Stromal cell of bone marrow (primary cell): ENCODE measurements around the gene PTPRCAP.

Source experiments
- DNase-seq: peaks from one replicate; pipeline ENCODE4 v3.0.0-alpha.2; 2012; ENCODE audit warnings: low read depth

The PTPRCAP gene

GRCh38 chr11:67423891-67424613 is 13.4 kb downstream of the PTPRCAP start:
- DNase-seq, result no peak

DNA sequence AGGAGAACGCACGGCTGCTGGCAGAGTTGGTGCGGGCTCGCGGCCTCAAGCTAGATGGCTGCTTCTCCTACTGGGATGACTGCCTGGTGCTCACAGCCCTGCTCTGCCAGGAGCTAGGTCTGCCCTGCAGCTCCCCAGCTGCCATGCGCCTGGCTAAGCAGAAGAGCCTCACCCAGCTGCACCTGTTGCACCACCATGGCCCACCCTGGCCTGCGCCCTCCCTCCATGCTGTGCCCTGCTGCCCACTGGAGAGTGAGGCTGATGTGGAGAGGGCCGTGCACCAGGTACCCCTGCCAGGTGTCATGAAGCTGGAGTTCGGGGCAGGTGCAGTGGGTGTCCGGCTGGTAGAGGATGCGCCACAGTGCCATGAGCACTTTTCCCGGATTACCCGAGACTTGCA is 14.0 kb downstream of the PTPRCAP start:
- DNase-seq, result no peak

DNA sequence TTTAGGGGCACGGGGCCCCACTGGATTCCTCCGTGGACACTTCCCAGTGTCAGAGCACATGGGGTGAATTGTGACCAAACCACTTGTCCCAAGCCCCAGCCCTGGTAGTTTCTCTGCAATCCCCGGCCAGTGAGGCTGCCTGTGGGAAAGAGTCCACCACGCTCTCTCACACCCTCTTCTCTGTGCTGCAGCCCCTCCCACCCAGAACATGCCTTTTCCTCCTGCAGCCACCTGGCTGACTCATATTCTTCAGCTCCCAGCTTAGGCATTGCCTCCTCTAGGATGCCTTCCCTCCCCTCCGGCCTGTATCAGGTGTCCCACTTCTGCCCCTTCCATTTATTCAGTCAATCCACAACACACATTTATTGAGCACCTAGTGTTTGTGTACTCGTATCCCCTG is 14.6 kb downstream of the PTPRCAP start:
- no peak for DNase-seq

DNA sequence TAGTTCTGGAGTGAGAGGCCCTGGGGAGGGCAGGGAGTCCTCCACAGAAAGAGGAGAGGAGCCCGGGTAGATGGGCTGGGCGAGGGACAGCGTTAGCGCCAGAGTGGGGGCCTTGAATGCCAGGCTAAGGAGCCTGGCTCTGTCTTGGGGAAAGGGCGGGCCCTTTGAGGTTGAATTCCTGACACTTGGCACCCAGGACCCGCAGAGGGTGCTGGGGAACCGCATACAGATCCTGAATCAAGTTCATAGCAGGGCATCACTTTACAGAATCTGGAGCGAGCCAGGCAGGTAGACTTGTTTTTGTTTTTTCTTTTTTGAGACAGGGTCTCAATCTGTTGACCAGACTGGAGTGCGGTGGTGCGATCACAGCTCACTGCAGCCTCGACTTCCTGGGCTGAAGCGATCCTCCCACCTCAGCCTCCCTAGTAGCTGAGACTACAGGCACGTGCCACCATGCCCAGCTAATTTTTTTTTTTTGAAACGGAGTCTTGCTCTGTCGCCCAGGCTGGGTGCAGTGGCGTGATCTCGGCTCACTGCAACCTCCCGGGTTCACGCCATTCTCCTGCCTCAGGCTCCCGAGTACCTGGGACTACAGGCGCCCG is 16.0 kb downstream of the PTPRCAP start:
- no peak for DNase-seq

DNA sequence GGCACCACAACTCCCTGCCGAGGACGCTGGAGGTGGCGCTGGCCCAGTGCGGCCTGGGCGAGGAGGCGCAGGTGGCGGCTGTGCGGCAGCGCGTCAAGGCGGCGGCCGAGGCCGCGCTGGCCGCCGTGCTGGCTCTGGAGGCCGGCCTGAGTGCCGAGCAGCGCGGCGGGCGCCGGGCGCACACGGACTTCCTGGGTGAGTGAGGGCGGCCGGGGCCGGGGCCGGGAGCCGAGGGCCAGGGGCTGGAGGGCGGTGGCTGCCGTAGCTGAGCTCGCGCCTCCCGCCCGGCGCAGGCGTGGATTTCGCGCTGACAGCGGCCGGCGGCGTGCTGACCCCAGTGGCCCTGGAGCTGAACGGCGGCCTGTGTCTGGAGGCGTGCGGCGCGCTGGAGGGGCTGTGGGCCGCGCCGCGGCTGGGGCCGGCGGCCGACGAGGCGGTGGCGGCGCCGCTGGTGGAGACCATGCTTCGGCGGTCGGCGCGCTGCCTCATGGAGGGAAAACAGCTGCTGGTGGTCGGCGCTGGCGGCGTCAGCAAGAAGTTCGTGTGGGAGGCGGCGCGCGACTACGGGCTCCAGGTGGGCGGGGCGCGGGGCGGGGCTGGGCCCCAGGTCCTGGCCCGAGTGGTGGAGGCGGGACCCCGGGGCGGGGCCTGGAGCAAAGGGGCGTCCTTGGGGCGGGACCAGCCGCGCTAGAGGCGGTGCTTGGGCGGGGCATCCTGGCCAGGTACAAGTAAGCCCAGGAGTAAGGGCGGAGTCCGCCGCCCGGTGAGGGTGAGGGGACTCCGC is 16.6 kb downstream of the PTPRCAP start:
- DNase-seq, result peak; percentile 76

DNA sequence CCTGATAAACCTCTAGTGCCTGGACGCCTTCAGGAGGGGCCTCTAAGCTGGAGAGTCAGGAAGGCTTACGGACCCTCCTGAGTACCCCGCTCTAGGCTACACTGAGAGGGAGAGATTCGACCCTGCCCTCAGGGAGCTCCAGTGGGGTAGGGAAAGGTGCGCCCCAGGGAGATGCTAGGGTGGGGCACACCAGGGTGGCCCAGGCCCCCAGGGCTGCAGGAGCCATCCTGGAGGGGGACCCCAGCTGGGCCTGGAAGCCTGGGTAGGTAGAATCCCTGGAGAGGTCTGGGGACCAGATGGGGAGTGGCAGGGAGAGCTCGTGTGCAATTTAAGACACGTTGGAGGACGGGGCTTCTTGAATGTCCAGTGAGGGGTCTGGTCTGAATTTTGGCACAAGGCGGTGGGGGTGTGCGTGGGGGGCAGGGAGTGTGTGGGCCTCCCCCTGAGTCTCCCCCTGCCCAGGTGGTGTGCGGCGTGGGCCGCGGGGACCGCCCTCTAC is 17.3 kb downstream of the PTPRCAP start:
- no peak for DNase-seq

GRCh38 chr11:67419325-67420049 is 18.0 kb downstream of the PTPRCAP start:
- DNase-seq, result no peak

- DNase-seq, result no peak
These were observed 18.8 kb downstream of the PTPRCAP start for GRCh38 chr11:67418476-67419281.

GRCh38 chr11:67417425-67417824 is 20.1 kb downstream of the PTPRCAP start:
- no peak for DNase-seq

GRCh38 chr11:67416416-67417335 is 20.8 kb downstream of the PTPRCAP start:
- no peak for DNase-seq

DNA sequence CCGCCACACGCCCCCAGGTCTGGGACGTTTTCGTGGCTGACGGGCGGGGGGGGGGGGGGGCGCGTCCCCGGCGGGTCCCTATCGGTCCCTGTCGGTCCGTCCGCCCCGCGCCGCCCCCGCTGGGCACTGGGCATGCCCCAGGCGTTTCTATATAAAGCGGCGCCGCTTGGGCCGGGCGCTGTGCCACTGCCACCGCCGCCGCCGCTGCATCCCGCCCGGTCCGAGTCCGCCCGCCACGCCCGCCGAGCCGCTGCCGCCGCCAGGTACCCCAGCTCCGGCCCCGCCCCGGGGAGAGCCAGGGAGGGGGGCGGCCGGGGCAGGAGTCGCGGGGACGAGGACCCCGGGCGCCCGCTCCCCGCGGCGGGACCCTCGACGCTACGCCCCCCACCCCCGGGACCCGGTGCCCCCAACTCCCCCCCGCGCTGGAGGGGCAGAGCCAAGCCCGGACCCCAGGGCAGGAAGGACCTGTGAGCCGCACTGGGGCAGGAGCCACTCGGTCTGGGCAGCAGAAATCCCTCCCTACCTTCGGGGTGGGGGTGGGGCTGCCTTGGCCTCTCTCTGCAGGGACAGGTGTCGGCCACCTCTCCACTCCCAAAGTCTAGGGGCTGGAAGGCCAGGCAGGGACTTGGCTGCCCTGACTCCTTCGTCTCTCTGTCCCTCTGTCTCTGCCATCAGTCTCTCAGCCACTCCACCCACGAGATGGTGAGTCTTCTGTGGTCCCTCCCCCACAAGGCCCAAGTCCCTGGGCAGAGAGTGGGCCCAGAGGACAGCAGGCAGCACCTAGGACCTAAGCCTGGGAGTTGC is 21.8 kb downstream of the PTPRCAP start, which contains the start of gene CARNS1:
Gene CARNS1 (plus strand): TSS at position 178 of the 804 bp plus-strand sequence. CDS start 522 bp downstream, at position 700.
- no peak for DNase-seq

GRCh38 chr11:67413266-67413849 is 24.1 kb downstream of the PTPRCAP start:
- no peak for DNase-seq

DNA sequence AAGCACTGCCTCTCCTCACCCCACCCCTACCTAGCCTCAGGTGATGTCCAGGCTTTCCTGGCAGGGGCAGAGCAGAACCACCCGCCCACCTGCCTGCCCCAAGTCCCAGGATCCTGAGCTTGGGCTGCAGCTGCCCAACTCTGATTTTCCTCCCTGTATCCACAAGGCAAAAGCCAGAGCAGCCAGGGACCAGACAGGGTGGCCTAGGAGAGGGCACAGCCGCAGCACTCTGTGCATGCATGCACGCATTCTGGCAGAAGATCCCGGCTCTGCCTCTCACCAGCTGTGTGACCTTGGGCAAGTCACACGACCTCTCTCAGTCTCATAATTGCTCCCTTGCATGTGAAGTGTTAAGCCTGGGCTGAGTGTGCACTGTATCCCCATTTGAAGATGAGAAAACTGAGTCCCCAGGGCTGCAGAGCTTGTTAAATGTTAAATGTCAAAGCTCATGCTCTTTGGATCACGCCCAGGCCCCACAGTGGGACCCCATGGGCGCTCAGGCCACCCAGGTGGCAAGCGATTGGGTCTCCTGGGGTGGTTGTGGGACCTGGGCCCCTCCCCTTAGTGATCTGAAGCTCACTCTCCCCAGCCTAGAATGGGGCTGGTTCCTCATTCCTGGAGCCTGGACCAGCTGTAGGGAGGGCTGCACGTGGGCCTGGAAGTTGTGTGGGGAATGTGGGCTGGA is 24.8 kb downstream of the PTPRCAP start:
- DNase-seq, result no peak

DNA sequence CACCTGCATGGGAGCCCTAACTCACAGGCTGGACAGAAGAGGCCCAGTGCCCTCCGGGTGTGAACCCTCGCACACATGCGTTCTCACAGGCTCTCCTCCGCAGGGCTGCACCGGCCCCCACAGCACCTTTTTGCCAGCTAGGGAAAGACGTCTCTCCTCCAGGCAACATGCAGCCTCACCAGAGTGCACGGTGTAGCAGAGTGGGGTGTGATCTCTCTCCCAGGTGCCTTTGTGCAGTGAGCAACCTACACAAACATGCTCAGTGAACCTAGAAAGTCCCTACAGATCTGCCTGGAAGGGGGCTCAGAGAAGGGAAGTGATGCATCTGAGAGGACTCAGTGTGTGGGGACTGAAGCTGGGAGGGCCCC is 25.7 kb downstream of the PTPRCAP start:
- DNase-seq, result no peak

- DNase-seq, result no peak
These were observed 26.3 kb downstream of the PTPRCAP start for GRCh38 chr11:67410984-67411784.

DNA sequence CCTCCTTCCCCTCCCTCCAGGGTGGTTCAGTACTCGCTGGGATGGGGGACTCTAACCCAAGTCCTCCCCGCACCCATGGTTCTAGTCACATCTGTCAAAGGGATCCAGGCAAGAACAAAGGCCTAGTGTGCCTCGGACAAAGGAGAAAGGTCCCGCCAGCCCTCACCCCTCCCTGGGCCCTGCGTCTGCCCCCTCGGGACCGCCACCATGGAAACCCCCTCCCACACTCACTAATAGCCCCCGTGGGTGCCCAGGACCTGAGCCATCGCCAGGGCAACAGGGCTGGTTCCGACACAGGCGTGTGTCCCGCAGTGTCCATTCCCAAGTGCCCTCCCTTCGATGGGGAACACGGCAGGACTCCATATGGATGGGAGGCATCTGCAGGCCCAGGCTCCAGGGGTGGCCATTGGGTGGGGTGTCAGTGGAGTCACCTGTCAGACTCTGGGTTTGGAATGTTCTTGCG is 27.1 kb downstream of the PTPRCAP start:
- DNase-seq, result no peak

- DNase-seq, result no peak
These were observed 27.6 kb downstream of the PTPRCAP start for GRCh38 chr11:67409781-67410368.
